ENCODE measurements around the gene MIEF1. TPM values are rescaled to one million over a fixed set of nuclear protein-coding genes. Genes with fewer than 3 reads are reported as not detected.

Gene MIEF1
- total and polyA plus RNA-seq, 4 donors = 7.1 to 28.9 (median 17.4) TPM

- no peak for TF ChIP-seq CTCF (IDR thresholded peaks at IDR 0.05; ENCODE audit: control extremely low read depth, extremely low read depth)
- H3K4me3 ChIP-seq = no peak overlapping the region
- ATAC-seq (ENCODE audit: insufficient read depth, low FRiP score) (no peak), DNase-seq (no peak)
- peak overlapping the region in 1 of 2 donors; percentile 41 for H3K27ac ChIP-seq (ENCODE audit: low read depth in 1 of 2, low read length in 1 of 2)
- H3K9ac ChIP-seq (ENCODE audit: insufficient read depth in 1 of 2, low read length in 2 of 2) = no peak overlapping the region
- WGBS, 2 donors = 78 to 83% methylated on average over 12 of the region's 12 CpGs
- peaks cover 0 to 40% (median 34%) of the 10 kb centered on the region in 4 donors for H3K36me3 ChIP-seq (ENCODE audit: control insufficient read depth in 4 of 4, insufficient read depth in 4 of 4, low read length in 4 of 4)
- peaks cover 6 to 49% (median 26%) of the 10 kb centered on the region in 5 donors for H3K4me1 ChIP-seq (ENCODE audit: control insufficient read depth in 5 of 5, insufficient read depth in 5 of 5, low read length in 5 of 5)
- H3K27me3 ChIP-seq (ENCODE audit: control insufficient read depth in 3 of 3, insufficient read depth in 3 of 3, low read length in 2 of 3) = no peaks in the 10 kb centered on the region
- H3K9me3 ChIP-seq (ENCODE audit: control insufficient read depth in 4 of 4, insufficient read depth in 3 of 4, low read length in 3 of 4) = no peaks in the 10 kb centered on the region
Observed at GRCh38 chr22:39528080-39528661, 26.1 kb downstream of the MIEF1 start.

- peak overlapping the region in 1 of 2 donors; percentile 41 for H3K27ac ChIP-seq (ENCODE audit: low read depth in 1 of 2, low read length in 1 of 2)
- DNase-seq (peak; percentile 88 to 95 (median 93)), ATAC-seq (ENCODE audit: insufficient read depth, low FRiP score) (peak; percentile 58)
- peaks cover 6 to 44% (median 26%) of the 10 kb centered on the region in 5 donors for H3K4me1 ChIP-seq (ENCODE audit: control insufficient read depth in 5 of 5, insufficient read depth in 5 of 5, low read length in 5 of 5)
- no peak overlapping the region for H3K4me3 ChIP-seq
- H3K9ac ChIP-seq (ENCODE audit: insufficient read depth in 1 of 2, low read length in 2 of 2) = no peak overlapping the region
- 34 to 37% methylated on average over 32 of the region's 32 CpGs for WGBS, 2 donors
- peak; percentile 97 for TF ChIP-seq CTCF (IDR thresholded peaks at IDR 0.05; ENCODE audit: control extremely low read depth, extremely low read depth)
- H3K9me3 ChIP-seq (ENCODE audit: control insufficient read depth in 4 of 4, insufficient read depth in 3 of 4, low read length in 3 of 4) = no peaks in the 10 kb centered on the region
- H3K36me3 ChIP-seq (ENCODE audit: control insufficient read depth in 4 of 4, insufficient read depth in 4 of 4, low read length in 4 of 4) = peaks cover 0 to 39% (median 31%) of the 10 kb centered on the region in 4 donors
- no peaks in the 10 kb centered on the region for H3K27me3 ChIP-seq (ENCODE audit: control insufficient read depth in 3 of 3, insufficient read depth in 3 of 3, low read length in 2 of 3)
Observed at GRCh38 chr22:39528681-39529486, 26.8 kb downstream of the MIEF1 start.

GRCh38 chr22:39529487-39529851 is 27.4 kb downstream of the MIEF1 start:
- no peak for ATAC-seq (ENCODE audit: insufficient read depth, low FRiP score)
- no peak for DNase-seq
- 58 to 68% methylated on average over 17 of the region's 17 CpGs for WGBS, 2 donors
- Histone ChIP-seq H3K4me1 (ENCODE audit: control insufficient read depth in 5 of 5, insufficient read depth in 5 of 5, low read length in 5 of 5) (peaks cover 6 to 41% (median 26%) of the 10 kb centered on the region in 5 donors), H3K27me3 (ENCODE audit: control insufficient read depth in 3 of 3, insufficient read depth in 3 of 3, low read length in 2 of 3) (no peaks in the 10 kb centered on the region), H3K9me3 (ENCODE audit: control insufficient read depth in 4 of 4, insufficient read depth in 3 of 4, low read length in 3 of 4) (no peaks in the 10 kb centered on the region), H3K4me3 (no peak overlapping the region), H3K36me3 (ENCODE audit: control insufficient read depth in 4 of 4, insufficient read depth in 4 of 4, low read length in 4 of 4) (peaks cover 0 to 33% (median 26%) of the 10 kb centered on the region in 4 donors), H3K9ac (ENCODE audit: insufficient read depth in 1 of 2, low read length in 2 of 2) (no peak overlapping the region), H3K27ac (ENCODE audit: low read depth in 1 of 2, low read length in 1 of 2) (peak overlapping the region in 1 of 2 donors; percentile 41)
- no peak for TF ChIP-seq CTCF (IDR thresholded peaks at IDR 0.05; ENCODE audit: control extremely low read depth, extremely low read depth)
